ENCODE measurements around the gene GIPC2. TPM values are rescaled to one million over a fixed set of nuclear protein-coding genes. Genes with fewer than 3 reads are reported as not detected.

The GIPC2 gene
- total and polyA plus RNA-seq, 9 of the 15 experiments (the other 6 are each of a cell fraction or from before 2014, with no cell fraction given) = 0.01 to 0.05 (median 0.04) TPM; not detected in 3

GRCh38 chr1:78052685-78053405, 7.1 kb downstream of the GIPC2 start:
- Histone ChIP-seq H2AFZ (ENCODE audit: low read depth, low read length) (peak overlapping the region; percentile 72), H3K36me3 (ENCODE audit: control insufficient read depth, insufficient read depth, low read length) (no peaks in the 10 kb centered on the region), H4K20me1 (replicated peaks; ENCODE audit: control insufficient read depth, insufficient read depth, low read length) (no peaks in the 10 kb centered on the region), H3K4me1 (replicated peaks in 1 of 2; ENCODE audit: control insufficient read depth in 2 of 2, insufficient read depth in 2 of 2, low read length in 2 of 2) (peaks cover 0 to 16% of the 10 kb centered on the region in 2 experiments; a peak in 2 of 5 replicates), H3K4me2 (ENCODE audit: insufficient read depth, low read length) (no peak overlapping the region; the same call in 1 of the 2 replicates), H3K79me2 (ENCODE audit: control insufficient read depth, insufficient read depth, low read length) (no peaks in the 10 kb centered on the region), H3K27me3 (ENCODE audit: control insufficient read depth in 2 of 2, insufficient read depth in 2 of 2, low read length in 2 of 2) (no peaks in the 10 kb centered on the region), H3K9me1 (ENCODE audit: control insufficient read depth, insufficient read depth, low read length) (no peaks in the 10 kb centered on the region), H3K27ac (ENCODE audit: extremely low read depth, low read depth, low read length) (no peak overlapping the region; the same call in 2 of the 3 replicates), H3K4me3 (no peak overlapping the region), H3K9me3 (replicated peaks; ENCODE audit: control insufficient read depth, insufficient read depth, low read depth, low read length) (no peaks in the 10 kb centered on the region), H3K9ac (ENCODE audit: insufficient read depth in 1 of 2, low read depth in 2 of 2, low read length in 2 of 2) (no peak overlapping the region)
- no peak for TF ChIP-seq CGGBP1 (CRISPR knock-in tag; IDR thresholded peaks at IDR 0.05)
- peak; percentile 51 for TF ChIP-seq CBFA2T3 (IDR thresholded peaks at IDR 0.05)
- no peak for TF ChIP-seq SPI1 (IDR thresholded peaks at IDR 0.05; ENCODE audit: borderline replicate concordance, low read depth, low read length)
- TF ChIP-seq TCF3 (CRISPR knock-in tag; IDR thresholded peaks at IDR 0.05) = peak; percentile 55
- peak; percentile 41 for TF ChIP-seq TAL1 (IDR thresholded peaks at IDR 0.05)
- TF ChIP-seq ETV1 (tag; conservative IDR thresholded peaks at IDR 0.05; ENCODE audit: low read depth) = 0 out of 2 replicates have a peak, but pooled peaks have one; percentile 16
- no peak for TF ChIP-seq ZNF75A (CRISPR knock-in tag; IDR thresholded peaks at IDR 0.05)
- TF ChIP-seq ZNF592 (IDR thresholded peaks at IDR 0.05) = 0 out of 2 replicates have a peak, but pooled peaks have one; percentile 20
- TF ChIP-seq ARID1B (IDR thresholded peaks at IDR 0.05) = 0 out of 2 replicates have a peak, but pooled peaks have one; percentile 44
- intact Hi-C loops (cut with micrococcal nuclease) = loop anchor here (10.0 kb wide), 1 partner anchor 78 kb away; the partner anchor contains the start of gene FUBP1
- WGBS (ENCODE audit: insufficient coverage, low coverage, missing lambda C conversion rate) = 7% methylated on average over 2 of the region's 2 CpGs
- ATAC-seq = peak; percentile 53
- ChIA-PET CTCF (ENCODE audit: low intra/inter-chr PET ratio) (no interaction called here), POLR2A (interaction anchor here (0.7 to 1.5 kb wide), 3 partner anchors 9 to 74 kb away, joined by 3 to 9 read pairs (median 4); partner anchors contain the start of genes DNAJB4 and FUBP1)
- in situ Hi-C loops (cut with MboI) = no loop called here
- no TSS peak for BruUV-seq (replicated peaks)
- FAIRE-seq = no peak
- DNase-seq (ENCODE audit: extremely low read depth in 1 of 4, low spot score in 3 of 4) = peak in 2 of 4 experiments; percentile 20 to 39

Data from K562 (cell line).